Mesenchymal stem cell (in vitro differentiated cells and primary cell): ENCODE measurements around the gene RNASE2.

ENCODE experiments used
- DNase-seq: peaks from one replicate; pipeline ENCODE4 v3.0.0-alpha.2; 2013
- H2AFZ ChIP-seq: one replicate; pipeline ENCODE4 v1.6.1; 2013; ENCODE audit warnings: low read depth, mild to moderate bottlenecking, control low read depth, inconsistent platforms, low read length, moderate library complexity
- H2AK5ac ChIP-seq: 2 replicates; pipeline ENCODE4 v1.6.1; 2013; ENCODE audit warnings: low read length, moderate library complexity, mild to moderate bottlenecking, inconsistent platforms; ENCODE audit not compliant: severe bottlenecking
- H2BK120ac ChIP-seq: one replicate; pipeline ENCODE4 v1.6.1; 2013; ENCODE audit warnings: low read depth, mild to moderate bottlenecking, inconsistent platforms, low read length, moderate library complexity
- H2BK12ac ChIP-seq, 2 experiments: one replicate each; pipeline ENCODE4 v1.6.1; 2013; ENCODE audit warnings: inconsistent platforms in 2 of 2, low read length in 2 of 2, mild to moderate bottlenecking in 2 of 2, moderate library complexity in 2 of 2, control low read depth in 1 of 2
- H2BK15ac ChIP-seq: one replicate; pipeline ENCODE4 v1.6.1; 2013; ENCODE audit warnings: mild to moderate bottlenecking, low read depth, inconsistent platforms; ENCODE audit not compliant: poor library complexity, severe bottlenecking
- H2BK5ac ChIP-seq: 2 replicates; pipeline ENCODE4 v1.6.1; 2013; ENCODE audit warnings: low read depth, mild to moderate bottlenecking, low read length, control low read depth, inconsistent platforms; ENCODE audit not compliant: poor library complexity, severe bottlenecking
- H3K14ac ChIP-seq, 2 experiments: one replicate each; pipeline ENCODE4 v1.6.1; 2013; ENCODE audit warnings: inconsistent platforms in 2 of 2, low read length in 2 of 2, control low read depth in 1 of 2, mild to moderate bottlenecking in 1 of 2, moderate library complexity in 1 of 2
- H3K18ac ChIP-seq, 2 experiments: one replicate each; pipeline ENCODE4 v1.6.1; 2013; ENCODE audit warnings: inconsistent platforms in 2 of 2, low read length in 2 of 2, control low read depth in 1 of 2, low read depth in 1 of 2, mild to moderate bottlenecking in 1 of 2
- H3K23ac ChIP-seq, 2 experiments: one replicate each; pipeline ENCODE4 v1.6.1; 2013; ENCODE audit warnings: inconsistent platforms in 2 of 2, low read length in 2 of 2, mild to moderate bottlenecking in 2 of 2, moderate library complexity in 2 of 2, control low read depth in 1 of 2
- H3K27ac ChIP-seq: 2 replicates; pipeline ENCODE4 v1.5.1; 2013; ENCODE audit warnings: mild to moderate bottlenecking, moderate library complexity, low read length, control low read depth, inconsistent platforms; ENCODE audit not compliant: poor library complexity, severe bottlenecking
- H3K27me3 ChIP-seq, 2 experiments: 2 replicates each; pipeline versions ENCODE4 v1.6.1 to v1.7.0; 2013; ENCODE audit warnings: low read length in 2 of 2, mild to moderate bottlenecking in 2 of 2, moderate library complexity in 2 of 2, control low read depth in 1 of 2, inconsistent platforms in 1 of 2; ENCODE audit not compliant: control insufficient read depth in 1 of 2, insufficient read depth in 1 of 2
- H3K36me3 ChIP-seq, 2 experiments: 2 replicates each; pipeline versions ENCODE4 v1.6.1 to v1.7.0; 2013; ENCODE audit warnings: low read length in 2 of 2, control low read depth in 1 of 2, inconsistent platforms in 1 of 2, low read depth in 1 of 2, mild to moderate bottlenecking in 1 of 2; ENCODE audit not compliant: insufficient read depth in 2 of 2, control insufficient read depth in 1 of 2
- H3K4ac ChIP-seq, 2 experiments: one replicate each; pipeline ENCODE4 v1.6.1; 2013; ENCODE audit warnings: inconsistent platforms in 2 of 2, low read length in 2 of 2, mild to moderate bottlenecking in 2 of 2, moderate library complexity in 2 of 2, control low read depth in 1 of 2, low read depth in 1 of 2
- H3K4me1 ChIP-seq: 2 replicates; pipeline ENCODE4 v1.6.1; 2013; ENCODE audit warnings: low read depth, low read length, control low read depth; ENCODE audit not compliant: control insufficient read depth, insufficient read depth
- H3K4me2 ChIP-seq: 2 replicates; pipeline ENCODE4 v1.6.1; 2013; ENCODE audit warnings: low read length, mild to moderate bottlenecking, inconsistent platforms; ENCODE audit not compliant: poor library complexity, severe bottlenecking
- H3K4me3 ChIP-seq, 2 experiments: 2 replicates each; pipeline versions ENCODE4 v1.5.1 to v1.7.0; 2013; ENCODE audit warnings: low read length in 2 of 2, mild to moderate bottlenecking in 2 of 2, control low read depth in 1 of 2, low read depth in 1 of 2; ENCODE audit not compliant: insufficient read depth in 1 of 2
- H3K79me1 ChIP-seq: replicated peaks from 2 replicates; pipeline ENCODE4 v1.6.1; 2013; ENCODE audit warnings: mild to moderate bottlenecking, control low read depth, low read length, inconsistent platforms; ENCODE audit not compliant: poor library complexity, severe bottlenecking
- H3K9ac ChIP-seq: 2 replicates; pipeline ENCODE4 v1.7.0; 2013; ENCODE audit warnings: mild to moderate bottlenecking, low read length, moderate library complexity
- H3K9me3 ChIP-seq: 2 replicates; pipeline ENCODE4 v1.7.0; 2013; ENCODE audit warnings: mild to moderate bottlenecking, low read length; ENCODE audit not compliant: control insufficient read depth
- H4K8ac ChIP-seq: one replicate; pipeline ENCODE4 v1.6.1; 2013; ENCODE audit warnings: inconsistent platforms, mild to moderate bottlenecking, low read length, moderate library complexity
- H4K91ac ChIP-seq: one replicate; pipeline ENCODE4 v1.6.1; 2013; ENCODE audit warnings: mild to moderate bottlenecking, low read length, inconsistent platforms
- WGBS: methylation state at CpG from one replicate; pipeline ENCODE4 v1.1.7; 2013; ENCODE audit warnings: mixed read lengths; 5-methylcytosine and 5-hydroxymethylcytosine counted together

The RNASE2 gene

DNA sequence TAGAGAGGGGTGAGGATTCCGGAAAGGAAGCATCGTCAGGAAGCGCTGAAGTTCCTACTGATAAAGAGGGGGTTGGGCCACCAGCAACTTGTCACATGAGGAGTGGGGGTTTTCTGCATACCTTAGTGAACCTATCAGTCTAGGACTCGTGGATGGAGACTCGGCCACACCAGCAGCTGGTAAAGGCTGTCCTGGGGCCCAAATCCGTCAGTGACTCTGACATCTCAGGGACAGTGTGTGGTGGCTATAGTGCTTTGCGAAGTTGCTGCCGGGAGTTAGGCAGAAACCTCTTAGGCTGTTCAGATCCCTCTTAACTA is 16.4 kb downstream of the RNASE2 start:
- Histone ChIP-seq H3K4me3 (peak overlapping the region in 1 of 2 experiments; percentile 84), H3K4me2 (no peak overlapping the region), H2BK12ac (peak overlapping the region in 1 of 2 experiments; percentile 65), H4K8ac (peak overlapping the region; percentile 54), H2BK5ac (no peak overlapping the region), H3K79me1 (no peaks in the 10 kb centered on the region), H3K4ac (no peak overlapping the region), H3K36me3 (no peaks in the 10 kb centered on the region), H2AFZ (peak overlapping the region; percentile 81), H3K9ac (peak overlapping the region; percentile 87), H3K9me3 (no peaks in the 10 kb centered on the region), H3K4me1 (peaks cover 11% of the 10 kb centered on the region), H3K14ac (no peak overlapping the region), H3K23ac (no peak overlapping the region), H3K27me3 (peaks cover 12 to 14% of the 10 kb centered on the region in 2 experiments), H4K91ac (peak overlapping the region; percentile 70), H2BK120ac (no peak overlapping the region), H3K27ac (no peak overlapping the region), H2BK15ac (no peak overlapping the region), H3K18ac (peak overlapping the region in 1 of 2 experiments; percentile 34), H2AK5ac (no peak overlapping the region)
- DNase-seq = no peak
- WGBS = 13% methylated on average over 8 of the region's 8 CpGs

DNA sequence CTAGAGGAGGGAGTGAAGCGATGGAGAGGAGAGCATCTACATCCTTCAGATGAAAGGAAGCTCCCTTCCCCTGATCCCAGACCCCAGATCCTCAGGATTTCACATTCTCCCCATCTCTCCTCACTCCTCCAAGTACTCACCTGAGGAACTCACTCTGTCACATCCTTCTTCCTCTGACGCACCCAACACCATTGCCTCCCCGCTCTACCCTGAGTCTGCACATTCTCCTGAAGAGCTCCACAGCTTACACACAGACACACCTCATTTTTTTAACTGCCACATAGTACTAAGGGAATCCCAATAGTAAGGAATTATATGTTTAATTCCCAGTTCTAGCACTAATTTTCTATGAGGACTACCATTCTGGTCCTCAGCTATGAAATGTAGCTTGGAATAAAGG is 18.2 kb downstream of the RNASE2 start:
- no peak overlapping the region for H3K9ac ChIP-seq
- 89% methylated on average over 3 of the region's 3 CpGs for WGBS
- no peaks in the 10 kb centered on the region for H3K9me3 ChIP-seq

DNA sequence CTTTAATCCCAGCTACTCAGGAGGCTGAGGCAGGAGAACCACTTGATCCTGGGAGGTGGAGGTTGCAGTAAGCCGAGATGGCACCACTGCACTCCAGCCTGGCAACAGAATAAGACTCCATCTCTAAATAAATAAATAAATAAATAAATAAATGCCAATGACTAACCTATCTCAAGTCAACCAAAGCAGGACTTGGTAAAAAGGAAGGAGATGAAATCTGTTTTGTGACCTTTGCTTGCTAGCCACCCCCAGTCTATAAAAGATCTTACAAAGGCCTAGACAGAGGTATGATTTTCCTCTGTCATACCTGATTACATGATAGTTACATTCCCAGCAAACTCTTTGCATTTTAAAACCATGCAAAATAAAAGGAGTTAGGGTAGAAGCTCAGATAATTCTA is 21.0 kb downstream of the RNASE2 start:
- Histone ChIP-seq H3K4ac (no peak overlapping the region), H2BK12ac (no peak overlapping the region), H2BK15ac (no peak overlapping the region), H3K4me3 (no peak overlapping the region), H3K36me3 (no peaks in the 10 kb centered on the region), H3K4me1 (peaks cover 9% of the 10 kb centered on the region), H4K8ac (no peak overlapping the region), H3K9ac (no peak overlapping the region), H3K18ac (no peak overlapping the region), H2AK5ac (no peak overlapping the region), H3K14ac (no peak overlapping the region), H3K4me2 (no peak overlapping the region), H3K27me3 (no peaks in the 10 kb centered on the region), H3K27ac (no peak overlapping the region), H3K23ac (no peak overlapping the region), H3K79me1 (no peaks in the 10 kb centered on the region), H2AFZ (no peak overlapping the region), H2BK120ac (no peak overlapping the region), H3K9me3 (no peaks in the 10 kb centered on the region), H2BK5ac (no peak overlapping the region), H4K91ac (no peak overlapping the region)
- WGBS = 100% methylated on average over 1 of the region's 1 CpG
- DNase-seq = no peak

More for the DNA sequence above, 18.2 kb downstream of the RNASE2 start:
- H2AFZ ChIP-seq = no peak overlapping the region
- no peak overlapping the region for H3K18ac ChIP-seq
- peaks cover 11% of the 10 kb centered on the region for H3K4me1 ChIP-seq
- no peak overlapping the region for H3K4me3 ChIP-seq
- no peak overlapping the region for H2BK5ac ChIP-seq
- peak overlapping the region; percentile 61 for H2AK5ac ChIP-seq
- no peak overlapping the region for H2BK120ac ChIP-seq
- no peak overlapping the region for H3K27ac ChIP-seq
- no peak overlapping the region for H4K8ac ChIP-seq
- no peaks in the 10 kb centered on the region for H3K79me1 ChIP-seq
- DNase-seq = no peak
- no peak overlapping the region for H4K91ac ChIP-seq
- no peak overlapping the region for H3K14ac ChIP-seq
- H3K36me3 ChIP-seq = no peaks in the 10 kb centered on the region
- H3K27me3 ChIP-seq = peaks cover 0 to under 1% of the 10 kb centered on the region in 2 experiments
- peak overlapping the region in 1 of 2 experiments; percentile 51 for H2BK12ac ChIP-seq
- H3K4me2 ChIP-seq = no peak overlapping the region
- H2BK15ac ChIP-seq = no peak overlapping the region
- H3K4ac ChIP-seq = no peak overlapping the region
- H3K23ac ChIP-seq = no peak overlapping the region

DNA sequence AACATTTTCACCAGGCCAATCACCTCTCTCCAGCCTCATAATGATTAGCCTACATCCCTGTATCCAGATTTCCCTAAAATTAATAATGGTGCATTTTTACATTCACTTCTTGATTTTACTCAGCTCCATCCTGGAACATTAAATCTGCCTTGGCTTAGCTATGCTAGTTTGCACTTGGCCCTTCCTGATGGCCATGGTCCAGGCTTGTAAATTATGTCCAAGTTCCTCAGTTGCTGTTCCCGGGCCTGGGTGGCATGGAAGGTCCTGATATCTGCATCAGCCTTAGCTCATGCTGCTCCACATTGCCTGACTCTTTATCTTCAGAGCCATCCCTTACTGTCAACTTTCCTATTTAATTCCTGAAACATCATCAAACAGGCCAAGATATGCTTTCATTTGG is 23.4 kb downstream of the RNASE2 start:
- Histone ChIP-seq H2BK12ac (no peak overlapping the region), H2BK5ac (no peak overlapping the region), H3K9me3 (no peaks in the 10 kb centered on the region), H2AFZ (no peak overlapping the region), H3K4me2 (no peak overlapping the region), H3K27me3 (peaks cover 0 to 2% of the 10 kb centered on the region in 2 experiments), H3K9ac (no peak overlapping the region), H4K8ac (no peak overlapping the region), H3K4me1 (peaks cover 5% of the 10 kb centered on the region), H2BK120ac (no peak overlapping the region), H2BK15ac (no peak overlapping the region), H3K23ac (no peak overlapping the region), H3K18ac (no peak overlapping the region), H3K4me3 (no peak overlapping the region), H3K4ac (no peak overlapping the region), H4K91ac (no peak overlapping the region), H2AK5ac (no peak overlapping the region), H3K36me3 (no peaks in the 10 kb centered on the region), H3K79me1 (no peaks in the 10 kb centered on the region), H3K14ac (no peak overlapping the region), H3K27ac (no peak overlapping the region)
- 90% methylated on average over 1 of the region's 1 CpG for WGBS
- no peak for DNase-seq
